H9 (cell line): Measurements from ENCODE around the gene TTC9B. TPM values are rescaled to one million over a fixed set of nuclear protein-coding genes. Genes with fewer than 3 reads are reported as not detected.
"Not testable (repeated sequence)": the region's sequence is repeated elsewhere in the genome, so short reads cannot be mapped to it uniquely, and the experiment has no call there.

ENCODE experiments used
- DNase-seq: peaks from one replicate; pipeline ENCODE4 v3.0.0-alpha.2; 2017
- H2AFZ ChIP-seq: one replicate; pipeline ENCODE4 v1.6.1; 2013; ENCODE audit warnings: mild to moderate bottlenecking, low read length, control low read depth, moderate library complexity
- H2AK5ac ChIP-seq: 2 replicates; pipeline ENCODE4 v1.6.1; 2013; ENCODE audit warnings: low read length, control low read depth, mixed read lengths; ENCODE audit not compliant: insufficient read length
- H2BK120ac ChIP-seq: one replicate; pipeline ENCODE4 v1.6.1; 2013; ENCODE audit warnings: low read depth, mild to moderate bottlenecking, low read length, control low read depth, inconsistent platforms; ENCODE audit not compliant: poor library complexity, severe bottlenecking
- H2BK12ac ChIP-seq: 2 replicates; pipeline ENCODE4 v1.6.1; 2013; ENCODE audit warnings: low read length, control low read depth, mixed read lengths, low read depth; ENCODE audit not compliant: insufficient read length
- H2BK15ac ChIP-seq: 2 replicates; pipeline ENCODE4 v1.6.1; 2013; ENCODE audit warnings: low read depth, low read length, control low read depth
- H2BK20ac ChIP-seq: one replicate; pipeline ENCODE4 v1.6.1; 2013; ENCODE audit warnings: low read depth, mild to moderate bottlenecking, low read length, control low read depth, inconsistent platforms; ENCODE audit not compliant: poor library complexity, severe bottlenecking
- H2BK5ac ChIP-seq: 2 replicates; pipeline ENCODE4 v1.6.1; 2013; ENCODE audit warnings: low read length, control low read depth, mixed read lengths; ENCODE audit not compliant: insufficient read length
- H3K14ac ChIP-seq: 2 replicates; pipeline ENCODE4 v1.6.1; 2013; ENCODE audit warnings: low read length, control low read depth; ENCODE audit not compliant: insufficient read depth
- H3K18ac ChIP-seq: 2 replicates; pipeline ENCODE4 v1.6.1; 2013; ENCODE audit warnings: low read depth, mild to moderate bottlenecking, mixed read lengths, low read length, control low read depth; ENCODE audit not compliant: insufficient read length
- H3K23ac ChIP-seq: 2 replicates; pipeline ENCODE4 v1.6.1; 2013; ENCODE audit warnings: low read length, control low read depth, mixed read lengths, low read depth; ENCODE audit not compliant: insufficient read length
- H3K23me2 ChIP-seq: 2 replicates; pipeline ENCODE4 v1.6.1; 2013; ENCODE audit warnings: low read depth, mild to moderate bottlenecking, mixed read lengths, low read length, control low read depth; ENCODE audit not compliant: insufficient read length, poor library complexity, severe bottlenecking
- H3K27ac ChIP-seq: 2 replicates; pipeline ENCODE4 v1.5.1; 2013; ENCODE audit warnings: low read length, control low read depth, mixed read lengths, low read depth; ENCODE audit not compliant: insufficient read length
- H3K27me3 ChIP-seq: 2 replicates; pipeline ENCODE4 v1.6.1; 2013; ENCODE audit warnings: low read length, control low read depth, inconsistent platforms; ENCODE audit not compliant: insufficient read depth
- H3K4ac ChIP-seq: 2 replicates; pipeline ENCODE4 v1.6.1; 2013; ENCODE audit warnings: low read depth, mild to moderate bottlenecking, control low read depth, inconsistent platforms, low read length, moderate library complexity
- H3K4me1 ChIP-seq: 2 replicates; pipeline ENCODE4 v1.6.1; 2013; ENCODE audit warnings: low read length, control low read depth, inconsistent platforms; ENCODE audit not compliant: insufficient read depth
- H3K4me2 ChIP-seq: 2 replicates; pipeline ENCODE4 v1.6.1; 2013; ENCODE audit warnings: low read length, control low read depth, mixed read lengths; ENCODE audit not compliant: insufficient read length, insufficient read depth
- H3K56ac ChIP-seq: 2 replicates; pipeline ENCODE4 v1.6.1; 2013; ENCODE audit warnings: low read depth, mild to moderate bottlenecking, mixed read lengths, low read length, control low read depth; ENCODE audit not compliant: insufficient read length
- H3K79me1 ChIP-seq: 2 replicates; pipeline ENCODE4 v1.6.1; 2013; ENCODE audit warnings: low read depth, mild to moderate bottlenecking, moderate library complexity, low read length, control low read depth, inconsistent platforms; ENCODE audit not compliant: insufficient read depth, poor library complexity, severe bottlenecking
- H3K79me2 ChIP-seq: 2 replicates; pipeline ENCODE4 v1.6.1; 2013; ENCODE audit warnings: low read length, control low read depth, inconsistent platforms; ENCODE audit not compliant: insufficient read depth
- H3K9ac ChIP-seq: 2 replicates; pipeline ENCODE4 v1.6.1; 2013; ENCODE audit warnings: low read length, control low read depth, mixed read lengths; ENCODE audit not compliant: insufficient read length; ENCODE audit errors: extremely low read depth
- H3K9me3 ChIP-seq: one replicate; pipeline ENCODE4 v1.6.1; 2013; ENCODE audit warnings: low read depth, low read length, inconsistent platforms; ENCODE audit not compliant: control insufficient read depth
- H3T11ph ChIP-seq: one replicate; pipeline ENCODE4 v1.6.1; 2013; ENCODE audit warnings: mild to moderate bottlenecking, low read length, control low read depth, inconsistent platforms
- H4K20me1 ChIP-seq: one replicate; pipeline ENCODE4 v1.6.1; 2013; ENCODE audit not compliant: control insufficient read depth, insufficient read length, insufficient read depth
- H4K5ac ChIP-seq: 2 replicates; pipeline ENCODE4 v1.6.1; 2013; ENCODE audit warnings: low read depth, mild to moderate bottlenecking, mixed read lengths, low read length, control low read depth; ENCODE audit not compliant: insufficient read length
- H4K8ac ChIP-seq: replicated peaks from 2 replicates; pipeline ENCODE4 v1.6.1; 2013; ENCODE audit warnings: low read length, control low read depth, mixed read lengths, low read depth; ENCODE audit not compliant: insufficient read length
- H4K91ac ChIP-seq: 2 replicates; pipeline ENCODE4 v1.6.1; 2013; ENCODE audit warnings: low read depth, mild to moderate bottlenecking, moderate library complexity, mixed read lengths, low read length, control low read depth; ENCODE audit not compliant: insufficient read length
- H3K27ac Mint-ChIP-seq, 3 experiments: 2 replicates in 2 of 3; 3 replicates in 1 of 3; pipeline ENCODE4 v1.8.0; 2020 to 2021; ENCODE audit warnings: mixed read lengths in 3 of 3, mild to moderate bottlenecking in 1 of 3, moderate library complexity in 1 of 3
- H3K27me3 Mint-ChIP-seq: 2 replicates; pipeline ENCODE4 v1.8.0; 2021; ENCODE audit warnings: low read depth, mild to moderate bottlenecking, moderate library complexity, mixed read lengths
- H3K36me3 Mint-ChIP-seq, 3 experiments: 2 replicates in 2 of 3; 3 replicates in 1 of 3; pipeline ENCODE4 v1.8.0; 2020 to 2021; ENCODE audit warnings: low read depth in 3 of 3, mixed read lengths in 3 of 3; ENCODE audit not compliant: insufficient read depth in 1 of 3
- H3K4me1 Mint-ChIP-seq, 2 experiments: 2 replicates each; pipeline ENCODE4 v1.8.0; 2020; ENCODE audit warnings: mixed read lengths in 2 of 2
- H3K4me3 Mint-ChIP-seq, 2 experiments: 2 replicates in 1 of 2; 3 replicates in 1 of 2; pipeline ENCODE4 v1.8.0; 2020 to 2021; ENCODE audit warnings: mild to moderate bottlenecking in 2 of 2, mixed read lengths in 2 of 2, moderate library complexity in 1 of 2
- H3K9me3 Mint-ChIP-seq, 2 experiments: 2 replicates in 1 of 2; 3 replicates in 1 of 2; pipeline ENCODE4 v1.8.0; 2020; ENCODE audit warnings: mild to moderate bottlenecking in 2 of 2, mixed read lengths in 2 of 2, moderate library complexity in 1 of 2
- WGBS: extraction: QIAGEN DNeasy Blood & Tissue Kit; methylation state at CpG from one replicate; pipeline ENCODE4 v1.1.7; 2013; ENCODE audit warnings: missing lambda C conversion rate, low lambda C conversion rate, mixed read lengths; ENCODE audit not compliant: insufficient read length; ENCODE audit errors: extremely low coverage; 5-methylcytosine and 5-hydroxymethylcytosine counted together
- total RNA-seq: library from RNA; stranded (reverse); gene quantifications from 2 replicates; pipeline ENCODE4 v1.2.1, GENCODE V29; 2021

Gene TTC9B
- total RNA-seq, 1 experiment from 2014 or later, result 0.15 TPM

DNA sequence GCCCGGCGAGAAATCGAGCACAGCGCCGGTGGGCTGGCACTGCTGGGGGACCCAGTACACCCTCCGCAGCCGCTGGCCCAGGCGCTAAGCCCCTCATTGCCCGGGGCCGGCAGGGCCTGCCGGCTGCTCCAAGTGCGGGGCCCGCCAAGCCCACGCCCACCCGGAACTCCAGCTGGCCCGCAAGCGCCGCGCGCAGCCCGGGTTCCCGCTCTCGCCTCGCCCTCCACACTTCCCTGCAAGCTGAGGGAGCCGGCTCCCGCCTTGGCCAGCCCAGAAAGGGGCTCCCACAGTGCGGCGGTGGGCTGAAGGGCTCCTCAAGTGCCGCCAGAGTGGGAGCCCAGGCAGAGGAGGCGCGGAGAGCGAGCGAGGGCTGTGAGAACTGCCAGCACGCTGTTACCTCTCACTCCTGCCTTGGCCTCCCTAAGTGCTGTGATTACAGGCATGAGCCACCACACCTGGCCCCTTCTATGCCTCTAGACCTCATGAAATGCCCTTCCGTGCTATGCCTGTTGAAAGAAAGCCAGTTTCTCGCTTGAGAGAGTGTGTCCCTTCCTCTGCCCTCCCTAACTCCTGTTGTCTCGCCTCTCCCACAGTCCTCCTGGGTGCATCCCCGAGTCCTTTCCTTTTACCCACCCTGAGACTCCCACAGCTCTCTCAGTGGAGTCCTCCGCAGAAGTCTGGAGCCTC lies 47.7 kb downstream of the TTC9B start:
- H3K4ac ChIP-seq, H4K20me1 ChIP-seq, H2BK5ac ChIP-seq, H3K79me2 ChIP-seq, H2AFZ ChIP-seq, H3K9ac ChIP-seq, H3K9me3 ChIP-seq, H3K27ac Mint-ChIP-seq, H2BK120ac ChIP-seq, H3K4me1 Mint-ChIP-seq, H2BK20ac ChIP-seq, H3K27ac ChIP-seq, H2BK15ac ChIP-seq, H2AK5ac ChIP-seq, H3K27me3 Mint-ChIP-seq, H3K9me3 Mint-ChIP-seq, H3K23me2 ChIP-seq, H3K14ac ChIP-seq, H3K79me1 ChIP-seq, H4K5ac ChIP-seq, H3K27me3 ChIP-seq, H3K4me1 ChIP-seq, DNase-seq, H3K56ac ChIP-seq, H3K4me3 Mint-ChIP-seq, H4K91ac ChIP-seq, H4K8ac ChIP-seq, H2BK12ac ChIP-seq, H3K18ac ChIP-seq, H3K36me3 Mint-ChIP-seq, H3K4me2 ChIP-seq, H3K23ac ChIP-seq, H3T11ph ChIP-seq: not testable (repeated sequence)
- WGBS, result no CpG with 5 or more reads among the region's 39 CpGs

DNA sequence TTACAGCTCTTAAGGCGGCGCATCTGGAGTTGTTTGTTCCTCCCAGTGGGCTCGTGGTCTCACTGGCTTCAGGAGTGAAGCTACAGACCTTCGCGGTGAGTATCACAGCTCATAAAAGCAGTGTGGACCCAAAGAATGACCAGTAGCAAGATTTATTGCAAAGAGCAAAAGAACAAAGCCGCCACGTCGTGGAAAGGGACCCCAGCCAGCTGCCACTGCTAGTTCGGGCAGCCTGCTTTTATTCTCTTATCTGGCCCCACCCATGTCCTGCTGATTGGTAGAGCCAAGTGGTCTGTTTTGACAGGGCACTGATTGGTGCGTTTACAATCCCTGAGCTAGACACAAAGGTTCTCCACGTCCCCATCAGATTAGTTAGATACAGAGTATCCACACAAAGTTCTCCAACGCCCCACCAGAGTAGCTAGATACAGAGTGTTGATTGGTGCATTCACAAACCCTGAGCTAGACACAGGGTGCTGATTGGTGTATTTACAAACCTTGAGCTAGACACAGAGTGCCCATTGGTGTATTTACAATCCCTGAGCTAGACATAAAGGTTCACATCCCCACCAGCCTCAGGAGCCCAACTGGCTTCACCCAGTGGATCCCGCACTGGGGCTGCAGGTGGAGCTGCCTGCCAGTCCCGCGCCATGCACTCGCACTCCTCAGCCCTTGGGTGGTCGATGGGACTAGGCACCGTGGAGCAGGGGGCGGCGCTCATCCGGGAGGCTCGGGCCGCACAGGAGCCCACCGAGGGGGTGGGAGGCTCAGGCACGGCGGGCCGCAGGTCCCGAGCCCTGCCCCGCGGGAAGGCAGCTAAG lies 48.5 kb downstream of the TTC9B start:
- not testable (repeated sequence) for H3K27me3 Mint-ChIP-seq, H3K27me3 ChIP-seq, H3K14ac ChIP-seq, H2BK15ac ChIP-seq, H4K5ac ChIP-seq, H3K23ac ChIP-seq, H4K91ac ChIP-seq, H3K79me2 ChIP-seq, H3K79me1 ChIP-seq, H3K36me3 Mint-ChIP-seq, H3K18ac ChIP-seq, DNase-seq, H3K4me1 Mint-ChIP-seq, H3K4me3 Mint-ChIP-seq, H3K9me3 Mint-ChIP-seq, H3K56ac ChIP-seq, H2BK5ac ChIP-seq, H2BK20ac ChIP-seq, H2AFZ ChIP-seq, H3K9me3 ChIP-seq, H3K23me2 ChIP-seq, H4K20me1 ChIP-seq, H2BK120ac ChIP-seq, H3K9ac ChIP-seq, H3K4me1 ChIP-seq, H3K27ac ChIP-seq, H4K8ac ChIP-seq, H2AK5ac ChIP-seq, H3T11ph ChIP-seq, H3K4ac ChIP-seq, H2BK12ac ChIP-seq, H3K4me2 ChIP-seq, H3K27ac Mint-ChIP-seq
- no CpG with 5 or more reads among the region's 30 CpGs for WGBS
